ENCODE measurements around the gene TRIP12. TPM values are rescaled to one million over a fixed set of nuclear protein-coding genes. Genes with fewer than 3 reads are reported as not detected.

Gene TRIP12
- polyA plus RNA-seq, 3 donors, result 22.2 to 56.7 (median 44.0) TPM

- Histone ChIP-seq H3K79me2 (ENCODE audit: insufficient read depth, low read length) (no peaks in the 10 kb centered on the region), H4K20me1 (ENCODE audit: insufficient read depth, low read length) (peaks cover 27% of the 10 kb centered on the region), H3K27me3 (ENCODE audit: control insufficient read depth in 2 of 2, insufficient read depth in 2 of 2, low read length in 2 of 2) (no peaks in the 10 kb centered on the region), H3K9ac (ENCODE audit: insufficient read depth, low read length, poor library complexity, severe bottlenecking) (no peak overlapping the region), H3K27ac (ENCODE audit: low read depth in 1 of 2, low read length in 2 of 2) (peak overlapping the region in 1 of 2 donors; percentile 4), H3K4me1 (ENCODE audit: control insufficient read depth in 1 of 2, insufficient read depth in 2 of 2, low read length in 2 of 2) (no peaks in the 10 kb centered on the region), H2AFZ (ENCODE audit: insufficient read depth, low read depth, low read length, poor library complexity, severe bottlenecking) (no peak overlapping the region), H3K36me3 (replicated peaks in 1 of 2; ENCODE audit: control insufficient read depth in 1 of 2, insufficient read depth in 2 of 2, low read length in 2 of 2) (peaks cover 96 to 100% of the 10 kb centered on the region in 2 donors), H3K4me3 (replicated peaks in 1 of 3; ENCODE audit: low read depth in 2 of 3, low read length in 3 of 3) (no peak overlapping the region), H3K4me2 (replicated peaks; ENCODE audit: extremely low read depth, low read length, poor library complexity, severe bottlenecking) (no peak overlapping the region), H3K9me3 (replicated peaks in 1 of 2; ENCODE audit: control insufficient read depth in 1 of 2, insufficient read depth in 1 of 2, low read length in 2 of 2) (no peaks in the 10 kb centered on the region)
- Mint-ChIP-seq H3K9me3 (no peaks in the 10 kb centered on the region), H3K27ac (no peak overlapping the region), H3K4me1 (no peaks in the 10 kb centered on the region), H3K27me3 (ENCODE audit: low read depth in 3 of 3) (peaks cover 0 to 1% (median 0%) of the 10 kb centered on the region in 3 donors), H3K36me3 (peaks cover 86 to 93% of the 10 kb centered on the region in 2 donors), H3K4me3 (no peak overlapping the region)
- intact Hi-C loops (cut with micrococcal nuclease), result loop anchor here in 1 of 2 donors (10.0 kb wide), 1 partner anchor 1284 kb away; no protein-coding TSS in a partner anchor
- TF ChIP-seq CTCF (IDR thresholded peaks at IDR 0.05), result peak; percentile 80
- DNase-seq, result peak; percentile 5 to 17 (median 9)
Observed at GRCh38 chr2:229800997-229801754, 120.6 kb downstream of the TRIP12 start.

GRCh38 chr2:229798446-229799155, 123.2 kb downstream of the TRIP12 start:
- no peak for TF ChIP-seq CTCF (IDR thresholded peaks at IDR 0.05)
- Histone ChIP-seq H3K9me3 (replicated peaks in 1 of 2; ENCODE audit: control insufficient read depth in 1 of 2, insufficient read depth in 1 of 2, low read length in 2 of 2) (no peaks in the 10 kb centered on the region), H3K4me1 (ENCODE audit: control insufficient read depth in 1 of 2, insufficient read depth in 2 of 2, low read length in 2 of 2) (no peaks in the 10 kb centered on the region), H3K36me3 (replicated peaks in 1 of 2; ENCODE audit: control insufficient read depth in 1 of 2, insufficient read depth in 2 of 2, low read length in 2 of 2) (peaks cover 98% of the 10 kb centered on the region in 2 donors), H2AFZ (ENCODE audit: insufficient read depth, low read depth, low read length, poor library complexity, severe bottlenecking) (no peak overlapping the region), H4K20me1 (ENCODE audit: insufficient read depth, low read length) (peaks cover 34% of the 10 kb centered on the region), H3K4me3 (replicated peaks in 1 of 3; ENCODE audit: low read depth in 2 of 3, low read length in 3 of 3) (no peak overlapping the region), H3K9ac (ENCODE audit: insufficient read depth, low read length, poor library complexity, severe bottlenecking) (no peak overlapping the region), H3K79me2 (ENCODE audit: insufficient read depth, low read length) (no peaks in the 10 kb centered on the region), H3K4me2 (replicated peaks; ENCODE audit: extremely low read depth, low read length, poor library complexity, severe bottlenecking) (no peak overlapping the region), H3K27me3 (ENCODE audit: control insufficient read depth in 2 of 2, insufficient read depth in 2 of 2, low read length in 2 of 2) (no peaks in the 10 kb centered on the region), H3K27ac (ENCODE audit: low read depth in 1 of 2, low read length in 2 of 2) (no peak overlapping the region)
- no peaks in the 10 kb centered on the region for H3K4me1 Mint-ChIP-seq
- H3K36me3 Mint-ChIP-seq, result peaks cover 84 to 94% of the 10 kb centered on the region in 2 donors
- H3K4me3 Mint-ChIP-seq, result no peak overlapping the region
- 90% methylated on average over 2 of the region's 5 CpGs for WGBS (ENCODE audit: insufficient coverage)
- H3K9me3 Mint-ChIP-seq, result no peaks in the 10 kb centered on the region
- H3K27ac Mint-ChIP-seq, result peak overlapping the region in 2 of 7 donors; percentile 39 to 45
- no peak for DNase-seq
- peaks cover 0 to 1% (median 0%) of the 10 kb centered on the region in 3 donors for H3K27me3 Mint-ChIP-seq (ENCODE audit: low read depth in 3 of 3)
- intact Hi-C loops (cut with micrococcal nuclease), result no loop called here
